Measurements from ENCODE around the gene ERAP2. TPM values are rescaled to one million over a fixed set of nuclear protein-coding genes. Genes with fewer than 3 reads are reported as not detected.

The ERAP2 gene
- polyA plus RNA-seq, 3 donors: 3.0 to 20.4 (median 3.4) TPM

DNA sequence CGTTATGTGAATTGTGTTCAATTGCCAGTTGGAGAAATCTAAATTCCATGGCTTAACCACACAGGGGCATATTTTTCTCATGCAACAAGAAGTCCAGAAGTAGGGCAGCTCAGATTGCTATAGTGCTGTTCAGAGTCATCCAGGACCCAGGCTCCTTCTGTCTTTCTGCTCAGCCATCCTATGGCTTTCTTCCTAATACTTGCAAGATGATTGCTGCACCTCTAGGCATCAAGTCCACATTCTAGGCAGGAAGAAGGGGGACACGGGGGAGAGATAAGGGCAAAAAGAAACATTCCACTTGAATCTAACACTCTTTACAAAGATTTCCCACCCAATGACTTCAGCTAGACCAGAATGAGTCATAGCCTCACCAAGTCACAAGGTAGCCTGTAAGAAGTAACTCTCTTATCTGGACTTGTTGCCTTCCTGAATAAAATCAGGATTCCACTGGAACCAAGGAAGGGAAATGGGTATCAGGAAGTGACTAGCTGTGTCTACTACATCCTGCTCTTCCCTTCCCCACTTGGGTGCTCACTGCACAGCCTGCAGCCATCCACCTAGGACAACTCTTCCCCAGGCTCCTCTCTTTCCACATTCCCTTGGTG lies 5.3 kb downstream of the ERAP2 start:
- peaks cover 12 to 30% of the 10 kb centered on the region in 2 donors for H3K36me3 ChIP-seq (replicated peaks in 1 of 2; ENCODE audit: control insufficient read depth in 1 of 2, insufficient read depth in 2 of 2, low read length in 2 of 2)
- H3K27ac ChIP-seq (ENCODE audit: low read depth in 1 of 2, low read length in 2 of 2): peak overlapping the region; percentile 43 to 85

DNA sequence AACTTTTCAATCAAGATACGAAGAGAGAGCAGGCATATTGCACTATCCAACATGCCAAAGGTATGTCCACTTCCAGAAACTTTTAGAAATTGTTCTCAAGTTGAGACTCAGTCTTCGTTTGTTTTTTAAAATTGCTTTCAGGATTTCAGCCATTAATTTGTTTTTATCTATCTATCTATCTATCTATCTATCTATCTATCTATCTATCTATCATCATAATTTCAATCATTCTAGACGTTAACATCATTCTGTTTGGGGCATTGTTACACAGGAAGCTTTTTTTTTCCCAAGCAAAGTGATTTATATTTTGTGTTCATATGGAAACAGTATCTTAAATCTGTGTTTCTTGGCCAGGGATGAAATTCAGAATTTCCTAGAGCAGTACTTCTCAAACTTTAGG lies 7.6 kb downstream of the ERAP2 start:
- Histone ChIP-seq H3K27ac (ENCODE audit: low read depth in 1 of 2, low read length in 2 of 2) (no peak overlapping the region), H3K4me2 (replicated peaks; ENCODE audit: extremely low read depth, low read length, poor library complexity, severe bottlenecking) (no peak overlapping the region), H3K79me2 (ENCODE audit: insufficient read depth, low read length) (peaks cover 13% of the 10 kb centered on the region), H2AFZ (ENCODE audit: insufficient read depth, low read depth, low read length, poor library complexity, severe bottlenecking) (no peak overlapping the region), H4K20me1 (ENCODE audit: insufficient read depth, low read length) (no peaks in the 10 kb centered on the region), H3K9ac (ENCODE audit: insufficient read depth, low read length, poor library complexity, severe bottlenecking) (no peak overlapping the region), H3K9me3 (replicated peaks in 1 of 2; ENCODE audit: control insufficient read depth in 1 of 2, insufficient read depth in 1 of 2, low read length in 2 of 2) (no peaks in the 10 kb centered on the region), H3K4me3 (replicated peaks in 1 of 3; ENCODE audit: low read depth in 2 of 3, low read length in 3 of 3) (no peak overlapping the region), H3K36me3 (replicated peaks in 1 of 2; ENCODE audit: control insufficient read depth in 1 of 2, insufficient read depth in 2 of 2, low read length in 2 of 2) (peaks cover 15 to 45% of the 10 kb centered on the region in 2 donors), H3K4me1 (ENCODE audit: control insufficient read depth in 1 of 2, insufficient read depth in 2 of 2, low read length in 2 of 2) (peaks cover 34 to 40% of the 10 kb centered on the region in 2 donors), H3K27me3 (ENCODE audit: control insufficient read depth in 2 of 2, insufficient read depth in 2 of 2, low read length in 2 of 2) (no peaks in the 10 kb centered on the region)
- WGBS (ENCODE audit: insufficient coverage): 100% methylated on average over 1 of the region's 3 CpGs
- intact Hi-C loops (cut with micrococcal nuclease): loop anchor here (5.0 kb wide), 2 partner anchors 48 to 53 kb away; partner anchors contain the start of gene LNPEP (in 1 of the 2)
- Mint-ChIP-seq H3K36me3 (peaks cover 38 to 46% of the 10 kb centered on the region in 2 donors), H3K27ac (no peak overlapping the region), H3K4me1 (peaks cover 46% of the 10 kb centered on the region), H3K27me3 (ENCODE audit: low read depth in 3 of 3) (peaks cover 0 to 2% (median 0%) of the 10 kb centered on the region in 3 donors), H3K4me3 (no peak overlapping the region), H3K9me3 (no peaks in the 10 kb centered on the region)
- TF ChIP-seq, protein P1, sequence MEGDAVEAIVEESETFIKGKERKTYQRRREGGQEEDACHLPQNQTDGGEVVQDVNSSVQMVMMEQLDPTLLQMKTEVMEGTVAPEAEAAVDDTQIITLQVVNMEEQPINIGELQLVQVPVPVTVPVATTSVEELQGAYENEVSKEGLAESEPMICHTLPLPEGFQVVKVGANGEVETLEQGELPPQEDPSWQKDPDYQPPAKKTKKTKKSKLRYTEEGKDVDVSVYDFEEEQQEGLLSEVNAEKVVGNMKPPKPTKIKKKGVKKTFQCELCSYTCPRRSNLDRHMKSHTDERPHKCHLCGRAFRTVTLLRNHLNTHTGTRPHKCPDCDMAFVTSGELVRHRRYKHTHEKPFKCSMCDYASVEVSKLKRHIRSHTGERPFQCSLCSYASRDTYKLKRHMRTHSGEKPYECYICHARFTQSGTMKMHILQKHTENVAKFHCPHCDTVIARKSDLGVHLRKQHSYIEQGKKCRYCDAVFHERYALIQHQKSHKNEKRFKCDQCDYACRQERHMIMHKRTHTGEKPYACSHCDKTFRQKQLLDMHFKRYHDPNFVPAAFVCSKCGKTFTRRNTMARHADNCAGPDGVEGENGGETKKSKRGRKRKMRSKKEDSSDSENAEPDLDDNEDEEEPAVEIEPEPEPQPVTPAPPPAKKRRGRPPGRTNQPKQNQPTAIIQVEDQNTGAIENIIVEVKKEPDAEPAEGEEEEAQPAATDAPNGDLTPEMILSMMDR (IDR thresholded peaks at IDR 0.05): no peak
- no peak for DNase-seq

More for the DNA sequence above, 5.3 kb downstream of the ERAP2 start:
- Histone ChIP-seq H3K79me2 (ENCODE audit: insufficient read depth, low read length) (peaks cover 30% of the 10 kb centered on the region), H3K9ac (ENCODE audit: insufficient read depth, low read length, poor library complexity, severe bottlenecking) (no peak overlapping the region), H2AFZ (ENCODE audit: insufficient read depth, low read depth, low read length, poor library complexity, severe bottlenecking) (no peak overlapping the region), H3K27me3 (ENCODE audit: control insufficient read depth in 2 of 2, insufficient read depth in 2 of 2, low read length in 2 of 2) (no peaks in the 10 kb centered on the region), H3K4me3 (replicated peaks in 1 of 3; ENCODE audit: low read depth in 2 of 3, low read length in 3 of 3) (peak overlapping the region in 2 of 3 experiments; percentile 31 to 66), H3K4me1 (ENCODE audit: control insufficient read depth in 1 of 2, insufficient read depth in 2 of 2, low read length in 2 of 2) (peaks cover 41 to 53% of the 10 kb centered on the region in 2 donors), H3K4me2 (replicated peaks; ENCODE audit: extremely low read depth, low read length, poor library complexity, severe bottlenecking) (peak overlapping the region; percentile 70), H3K9me3 (replicated peaks in 1 of 2; ENCODE audit: control insufficient read depth in 1 of 2, insufficient read depth in 1 of 2, low read length in 2 of 2) (no peaks in the 10 kb centered on the region), H4K20me1 (ENCODE audit: insufficient read depth, low read length) (no peaks in the 10 kb centered on the region)
- Mint-ChIP-seq H3K36me3 (peaks cover 30 to 37% of the 10 kb centered on the region in 2 donors), H3K9me3 (no peaks in the 10 kb centered on the region), H3K4me1 (peaks cover 54% of the 10 kb centered on the region), H3K27ac (peak overlapping the region; percentile 88 to 96 (median 94)), H3K4me3 (peak overlapping the region; percentile 71 to 92), H3K27me3 (ENCODE audit: low read depth in 3 of 3) (peaks cover 0 to 2% (median 0%) of the 10 kb centered on the region in 3 donors)
- intact Hi-C loops (cut with micrococcal nuclease): loop anchor here (5.0 kb wide), 2 partner anchors 51 to 56 kb away; partner anchors contain the start of gene LNPEP (in 1 of the 2)
- WGBS (ENCODE audit: insufficient coverage): no CpG with 5 or more reads among the region's 2 CpGs
- TF ChIP-seq, protein P1 (IDR thresholded peaks at IDR 0.05): no peak
- DNase-seq: peak in 2 of 3 donors; percentile 42 to 75
